GM18858 (cell line): Measurements from ENCODE around the gene HOXD3.

ENCODE experiments used
- ATAC-seq: cut with Tn5 transposase; IDR thresholded peaks from one replicate; pipeline ENCODE4 v1.9.1; 2021; ENCODE audit not compliant: unreplicated experiment

Gene HOXD3

GRCh38 chr2:176121190-176122051 is 35.7 kb upstream of the HOXD3 start:
- no peak for ATAC-seq

GRCh38 chr2:176122052-176122682 is 34.9 kb upstream of the HOXD3 start:
- ATAC-seq: no peak

- ATAC-seq: no peak
Observed at GRCh38 chr2:176122683-176123410, 34.3 kb upstream of the HOXD3 start, which contains the start of gene HOXD9. Gene HOXD9 (plus strand): TSS chr2:176122719. CDS start chr2:176122769, 50 bp downstream.

GRCh38 chr2:176123411-176124109 is 33.5 kb upstream of the HOXD3 start:
- no peak for ATAC-seq

- ATAC-seq: no peak
Observed at GRCh38 chr2:176124110-176124946, 32.8 kb upstream of the HOXD3 start.

GRCh38 chr2:176124947-176125771 is 31.9 kb upstream of the HOXD3 start:
- no peak for ATAC-seq

GRCh38 chr2:176125772-176126054 is 31.4 kb upstream of the HOXD3 start:
- no peak for ATAC-seq

- no peak for ATAC-seq
Observed at GRCh38 chr2:176126929-176127773, 30.0 kb upstream of the HOXD3 start.

- ATAC-seq: no peak
Observed at GRCh38 chr2:176127774-176128072, 29.4 kb upstream of the HOXD3 start.

- no peak for ATAC-seq
Observed at GRCh38 chr2:176128172-176128981, 28.7 kb upstream of the HOXD3 start.

GRCh38 chr2:176128982-176129796 is 27.9 kb upstream of the HOXD3 start, which contains the start of gene HOXD8:
Gene HOXD8 (plus strand): TSS chr2:176129705. CDS start chr2:176130367, 662 bp downstream.
- no peak for ATAC-seq

- ATAC-seq: no peak
Observed at GRCh38 chr2:176129813-176130146, 27.3 kb upstream of the HOXD3 start.

- no peak for ATAC-seq
Observed at GRCh38 chr2:176130147-176130956, 26.8 kb upstream of the HOXD3 start.

GRCh38 chr2:176130957-176131847 is 25.9 kb upstream of the HOXD3 start:
- no peak for ATAC-seq

- ATAC-seq: no peak
Observed at GRCh38 chr2:176131848-176132158, 25.3 kb upstream of the HOXD3 start.
